B cell (primary cell): ENCODE results near the gene C15orf62. TPM values are rescaled to one million over a fixed set of nuclear protein-coding genes. Genes with fewer than 3 reads are reported as not detected.

Experiments
- ATAC-seq: fragments of 200-7000 bp; cut with Tn5 transposase; one replicate; pipeline ENCODE4 v1.10.0; 2021; ENCODE audit warnings: low read depth, mild to moderate bottlenecking, moderate number of reproducible peaks, moderate library complexity
- CTCF ChIA-PET: fragments of 350-600 bp; sonication (Branson Sonifier 250); formaldehyde crosslinking; loops from one replicate; lab custom pipeline; 2021; ENCODE audit warnings: antibody characterized with exemption, inconsistent platforms; lab: Charles Lee
- POLR2A ChIA-PET: fragments of 350-600 bp; sonication (Branson Sonifier 250); formaldehyde crosslinking; loops from one replicate; lab custom pipeline; 2021; ENCODE audit warnings: antibody characterized with exemption; lab: Charles Lee
- DNase-seq: peaks from one replicate; pipeline ENCODE4 v3.0.0; 2013
- H2AFZ ChIP-seq: 2 replicates; pipeline ENCODE4 v1.6.1; 2012; ENCODE audit warnings: mild to moderate bottlenecking, low read depth, low read length; ENCODE audit not compliant: insufficient read depth, poor library complexity, severe bottlenecking
- H3K27ac ChIP-seq, 2 donors: 1 replicate in 1 of 2; 2 replicates in 1 of 2; pipeline ENCODE4 v1.5.1; 2012 to 2013; ENCODE audit warnings: low read length in 2 of 2, mild to moderate bottlenecking in 2 of 2, moderate library complexity in 1 of 2
- H3K27me3 ChIP-seq, 4 experiments: fragments of 200-600 bp in 1 of 4; sonication (generic) in 1 of 4; replicated peaks in 1 of 4; 1 replicate in 2 of 4; 2 replicates in 2 of 4; pipeline versions ENCODE4 v1.6.1 to v1.7.0; 2013 to 2016; ENCODE audit warnings: low read length in 3 of 4, mild to moderate bottlenecking in 2 of 4, mixed read lengths in 1 of 4, moderate library complexity in 1 of 4; ENCODE audit not compliant: insufficient read depth in 4 of 4, control insufficient read depth in 3 of 4; ENCODE audit errors: control extremely low read depth in 1 of 4
- H3K36me3 ChIP-seq, 2 experiments: replicated peaks in 1 of 2; 1 replicate in 1 of 2; 2 replicates in 1 of 2; pipeline versions ENCODE4 v1.6.1 to v1.7.1; 2013; ENCODE audit warnings: low read length in 1 of 2; ENCODE audit not compliant: insufficient read depth in 2 of 2, control insufficient read depth in 1 of 2; ENCODE audit errors: control extremely low read depth in 1 of 2, extremely low read depth in 1 of 2
- H3K4me1 ChIP-seq, 2 donors: fragments of 200-600 bp in 1 of 2; sonication (generic) in 1 of 2; 1 replicate in 1 of 2; 2 replicates in 1 of 2; pipeline versions ENCODE4 v1.5.1 to v1.6.1; 2013 to 2017; ENCODE audit warnings: low read length in 2 of 2; ENCODE audit not compliant: control insufficient read depth in 2 of 2, insufficient read depth in 2 of 2
- H3K4me2 ChIP-seq: replicated peaks from 2 replicates; pipeline ENCODE3; 2012; ENCODE audit warnings: mild to moderate bottlenecking, low read depth, low read length; ENCODE audit not compliant: poor library complexity, severe bottlenecking
- H3K4me3 ChIP-seq, 5 experiments: fragments of 200-600 bp in 1 of 5; sonication (generic) in 1 of 5; 1 replicate in 3 of 5; 2 replicates in 2 of 5; pipeline versions ENCODE4 v1.5.1 to v1.7.0; 2011 to 2016; ENCODE audit warnings: low read length in 4 of 5, mild to moderate bottlenecking in 4 of 5, low read depth in 2 of 5, control low read depth in 1 of 5, moderate library complexity in 1 of 5; ENCODE audit not compliant: insufficient read depth in 1 of 5; ENCODE audit errors: control extremely low read depth in 1 of 5, extremely low read depth in 1 of 5
- H3K79me2 ChIP-seq: fragments of 200-600 bp; sonication (generic); one replicate; pipeline ENCODE4 v1.6.0; 2016; ENCODE audit warnings: low read length; ENCODE audit not compliant: control insufficient read depth, insufficient read depth
- H3K9ac ChIP-seq: fragments of 200-600 bp; sonication (generic); 2 replicates; pipeline ENCODE4 v1.6.1; 2017; ENCODE audit warnings: mild to moderate bottlenecking, low read length, moderate library complexity
- H3K9me3 ChIP-seq, 3 donors: one replicate each; pipeline versions ENCODE4 v1.6.1 to v1.7.1; 2013; ENCODE audit warnings: low read length in 2 of 3; ENCODE audit not compliant: control insufficient read depth in 2 of 3, insufficient read depth in 1 of 3; ENCODE audit errors: control extremely low read depth in 1 of 3
- H4K20me1 ChIP-seq: 2 replicates; pipeline ENCODE4 v1.6.0; 2012; ENCODE audit warnings: mild to moderate bottlenecking, low read length; ENCODE audit not compliant: insufficient read depth, control insufficient read depth, poor library complexity, severe bottlenecking
- H3K27ac Mint-ChIP-seq: one replicate; pipeline ENCODE4 v1.8.0; 2021; ENCODE audit warnings: mixed read lengths
- H3K27me3 Mint-ChIP-seq: one replicate; pipeline ENCODE4 v1.8.0; 2021; ENCODE audit warnings: mixed read lengths
- H3K4me1 Mint-ChIP-seq: one replicate; pipeline ENCODE4 v1.8.0; 2021; ENCODE audit warnings: mixed read lengths
- H3K4me3 Mint-ChIP-seq: one replicate; pipeline ENCODE4 v1.8.0; 2021; ENCODE audit warnings: mixed read lengths
- H3K9me3 Mint-ChIP-seq: one replicate; pipeline ENCODE4 v1.8.0; 2022; ENCODE audit warnings: mixed read lengths; ENCODE audit not compliant: insufficient read depth
- CTCF ChIP-seq: fragments of 200-600 bp; IDR thresholded peaks from one replicate; pipeline ENCODE4 v1.8.0; 2022; ENCODE audit warnings: antibody characterized with exemption, mild to moderate bottlenecking
- EZH2 ChIP-seq: IDR thresholded peaks from 2 replicates; pipeline ENCODE4 v1.6.1; 2012; ENCODE audit warnings: borderline replicate concordance, low read depth, mild to moderate bottlenecking, moderate library complexity, low read length; ENCODE audit not compliant: insufficient read depth, poor library complexity, severe bottlenecking
- WGBS: methylation state at CpG from one replicate; pipeline ENCODE4 v1.1.5; 2013; ENCODE audit warnings: missing lambda C conversion rate; ENCODE audit not compliant: insufficient coverage; 5-methylcytosine and 5-hydroxymethylcytosine counted together
- intact Hi-C: fragments of 100-400 bp; cut with micrococcal nuclease; formaldehyde crosslinking; loops from one replicate; pipeline ENCODE4 v1.10.0; 2022
- polyA plus RNA-seq: library from polyadenylated mRNA; depleted of rRNA; stranded (reverse); fragments of >200 nt; gene quantifications from 2 replicates; pipeline ENCODE4 v1.2.3, GENCODE V29; 2012
- total RNA-seq, 2 donors: library from RNA; stranded (reverse); fragments of 120-200 nt in 1 of 2; gene quantifications; 1 replicate in 1 of 2; 2 replicates in 1 of 2; pipeline versions ENCODE4 v1.2.3 to v1.2.4, GENCODE V29; 2013 to 2022

C15orf62 gene
- total and polyA plus RNA-seq, 2 donors (not counting 1 experiment from before 2014, with no cell fraction given), result 0.30 to 9.5 TPM

- no peaks in the 10 kb centered on the region for H4K20me1 ChIP-seq
- H3K4me3 ChIP-seq, result no peak overlapping the region
- no CpG with 5 or more reads among the region's 3 CpGs for WGBS
- ChIA-PET POLR2A (no interaction called here), CTCF (interaction anchor here (1.4 to 2.1 kb wide), 3 partner anchors 10 to 46 kb away, joined by 3 to 6 read pairs (median 5); no protein-coding TSS in a partner anchor)
- no peaks in the 10 kb centered on the region for H3K27me3 Mint-ChIP-seq
- no peak overlapping the region for H2AFZ ChIP-seq
- H3K4me3 Mint-ChIP-seq, result no peak overlapping the region
- intact Hi-C loops, result no loop called here
- no peaks in the 10 kb centered on the region for H3K4me1 Mint-ChIP-seq
- DNase-seq (no peak), ATAC-seq (no peak)
- no peaks in the 10 kb centered on the region for H3K9me3 Mint-ChIP-seq
- no peak overlapping the region for H3K4me2 ChIP-seq
- no peaks in the 10 kb centered on the region for H3K4me1 ChIP-seq
- no peaks in the 10 kb centered on the region for H3K79me2 ChIP-seq
- H3K27ac ChIP-seq, result no peak overlapping the region
- H3K36me3 ChIP-seq, result peaks cover 4 to 43% of the 10 kb centered on the region in 2 experiments
- no peak overlapping the region for H3K9ac ChIP-seq
- TF ChIP-seq CTCF (no peak), EZH2 (no peak)
- no peaks in the 10 kb centered on the region for H3K27me3 ChIP-seq
- H3K9me3 ChIP-seq, result no peaks in the 10 kb centered on the region
- H3K27ac Mint-ChIP-seq, result no peak overlapping the region
Observed at GRCh38 chr15:40737048-40737447, 32.7 kb upstream of the C15orf62 start.

GRCh38 chr15:40739047-40739446 lies 30.7 kb upstream of the C15orf62 start:
- no peaks in the 10 kb centered on the region for H3K9me3 ChIP-seq
- WGBS, result no CpG with 5 or more reads among the region's 2 CpGs
- H3K27ac Mint-ChIP-seq, result no peak overlapping the region
- H3K4me2 ChIP-seq, result no peak overlapping the region
- H3K4me3 ChIP-seq, result no peak overlapping the region
- H3K4me1 Mint-ChIP-seq, result no peaks in the 10 kb centered on the region
- no peaks in the 10 kb centered on the region for H3K27me3 ChIP-seq
- no peaks in the 10 kb centered on the region for H4K20me1 ChIP-seq
- no peak for ATAC-seq
- intact Hi-C loops, result no loop called here
- no peaks in the 10 kb centered on the region for H3K79me2 ChIP-seq
- ChIA-PET CTCF (interaction anchor here (0.9 to 2.0 kb wide), 4 partner anchors 31 to 45 kb away, joined by 3 to 6 read pairs (median 4); no protein-coding TSS in a partner anchor), POLR2A (interaction anchor here (0.6 kb wide), 1 partner anchor 149 kb away, joined by 4 read pairs; no protein-coding TSS in a partner anchor)
- peaks cover 4 to 53% of the 10 kb centered on the region in 2 experiments for H3K36me3 ChIP-seq
- DNase-seq, result no peak
- no peaks in the 10 kb centered on the region for H3K27me3 Mint-ChIP-seq
- H2AFZ ChIP-seq, result no peak overlapping the region
- no peaks in the 10 kb centered on the region for H3K4me1 ChIP-seq
- no peak overlapping the region for H3K4me3 Mint-ChIP-seq
- no peaks in the 10 kb centered on the region for H3K9me3 Mint-ChIP-seq
- H3K9ac ChIP-seq, result no peak overlapping the region
- no peak for TF ChIP-seq EZH2
- no peak for TF ChIP-seq CTCF
- no peak overlapping the region for H3K27ac ChIP-seq
